ENCODE results near the gene LMCD1. TPM values are rescaled to one million over a fixed set of nuclear protein-coding genes. Genes with fewer than 3 reads are reported as not detected.

Gene LMCD1
- total RNA-seq, 2 donors from 2014 or later: 10.9 to 32.4 TPM

GRCh38 chr3:8560366-8561007 is 58.9 kb downstream of the LMCD1 start:
- intact Hi-C loops (cut with DNase I): no loop called here
- Histone ChIP-seq H3K4me3 (no peak overlapping the region), H3K4me1 (peaks cover 11% of the 10 kb centered on the region), H3K36me3 (replicated peaks in 1 of 2; ENCODE audit: insufficient read depth in 1 of 2, low read depth in 2 of 2) (peaks cover 0 to 1% of the 10 kb centered on the region in 2 donors), H3K27ac (no peak overlapping the region), H3K9me3 (no peaks in the 10 kb centered on the region), H3K27me3 (no peaks in the 10 kb centered on the region)
- no peak for TF ChIP-seq CTCF (IDR thresholded peaks at IDR 0.05)
- no peak for TF ChIP-seq POLR2A (IDR thresholded peaks at IDR 0.05)
- peak; percentile 47 for ATAC-seq
- DNase-seq: peak in 1 of 4 donors; percentile 36
- 88 to 90% methylated on average over 5 of the region's 5 CpGs for WGBS, 2 donors

- H3K27me3 ChIP-seq: no peaks in the 10 kb centered on the region
- H3K27ac ChIP-seq: no peak overlapping the region
- H3K4me1 ChIP-seq: peaks cover 11% of the 10 kb centered on the region
- ATAC-seq: peak; percentile 35
- no peaks in the 10 kb centered on the region for H3K9me3 ChIP-seq
- intact Hi-C loops (cut with DNase I): no loop called here
- no peak for TF ChIP-seq CTCF (IDR thresholded peaks at IDR 0.05)
- TF ChIP-seq POLR2A (IDR thresholded peaks at IDR 0.05): no peak
- no peak overlapping the region for H3K4me3 ChIP-seq
- 59 to 77% methylated on average over 4 of the region's 4 CpGs for WGBS, 2 donors
- peak in 3 of 4 donors; percentile 15 to 28 (median 26) for DNase-seq
- H3K36me3 ChIP-seq (replicated peaks in 1 of 2; ENCODE audit: insufficient read depth in 1 of 2, low read depth in 2 of 2): peaks cover 0 to 3% of the 10 kb centered on the region in 2 donors
Measured at GRCh38 chr3:8561370-8561769, 59.7 kb downstream of the LMCD1 start.

GRCh38 chr3:8562081-8562595 is 60.5 kb downstream of the LMCD1 start:
- WGBS, 2 donors: 75 to 89% methylated on average over 3 of the region's 3 CpGs
- no peak overlapping the region for H3K27ac ChIP-seq
- ATAC-seq: no peak
- peaks cover 0 to 3% of the 10 kb centered on the region in 2 donors for H3K36me3 ChIP-seq (replicated peaks in 1 of 2; ENCODE audit: insufficient read depth in 1 of 2, low read depth in 2 of 2)
- no peak for DNase-seq
- peaks cover 6% of the 10 kb centered on the region for H3K4me1 ChIP-seq
- no peak overlapping the region for H3K4me3 ChIP-seq
- intact Hi-C loops (cut with DNase I): no loop called here
- H3K9me3 ChIP-seq: no peaks in the 10 kb centered on the region
- TF ChIP-seq CTCF (IDR thresholded peaks at IDR 0.05) (no peak), POLR2A (IDR thresholded peaks at IDR 0.05) (no peak)
- H3K27me3 ChIP-seq: no peaks in the 10 kb centered on the region

GRCh38 chr3:8563146-8563545 is 61.5 kb downstream of the LMCD1 start:
- intact Hi-C loops (cut with DNase I): no loop called here
- WGBS, 2 donors: 80 to 95% methylated on average over 4 of the region's 4 CpGs
- Histone ChIP-seq H3K4me1 (no peaks in the 10 kb centered on the region), H3K36me3 (replicated peaks in 1 of 2; ENCODE audit: insufficient read depth in 1 of 2, low read depth in 2 of 2) (peaks cover 0 to 5% of the 10 kb centered on the region in 2 donors), H3K27ac (no peak overlapping the region), H3K4me3 (no peak overlapping the region), H3K9me3 (no peaks in the 10 kb centered on the region), H3K27me3 (no peaks in the 10 kb centered on the region)
- no peak for ATAC-seq
- no peak for TF ChIP-seq CTCF (IDR thresholded peaks at IDR 0.05)
- TF ChIP-seq POLR2A (IDR thresholded peaks at IDR 0.05): no peak
- no peak for DNase-seq

- Histone ChIP-seq H3K4me1 (no peaks in the 10 kb centered on the region), H3K9me3 (no peaks in the 10 kb centered on the region), H3K27me3 (no peaks in the 10 kb centered on the region), H3K27ac (no peak overlapping the region), H3K36me3 (replicated peaks in 1 of 2; ENCODE audit: insufficient read depth in 1 of 2, low read depth in 2 of 2) (peaks cover 0 to 5% of the 10 kb centered on the region in 2 donors), H3K4me3 (no peak overlapping the region)
- intact Hi-C loops (cut with DNase I): no loop called here
- ATAC-seq (no peak), DNase-seq (no peak)
- WGBS, 2 donors: 91 to 100% methylated on average over 4 of the region's 4 CpGs
- no peak for TF ChIP-seq CTCF (IDR thresholded peaks at IDR 0.05)
- no peak for TF ChIP-seq POLR2A (IDR thresholded peaks at IDR 0.05)
Measured at GRCh38 chr3:8563597-8563996, 62.0 kb downstream of the LMCD1 start.

Measured in body of pancreas (tissue), 4 donors.